ENCODE measurements around the gene PNCK.
"Not testable (repeated sequence)": the region's sequence is repeated elsewhere in the genome, so short reads cannot be mapped to it uniquely, and the experiment has no call there.

DNA sequence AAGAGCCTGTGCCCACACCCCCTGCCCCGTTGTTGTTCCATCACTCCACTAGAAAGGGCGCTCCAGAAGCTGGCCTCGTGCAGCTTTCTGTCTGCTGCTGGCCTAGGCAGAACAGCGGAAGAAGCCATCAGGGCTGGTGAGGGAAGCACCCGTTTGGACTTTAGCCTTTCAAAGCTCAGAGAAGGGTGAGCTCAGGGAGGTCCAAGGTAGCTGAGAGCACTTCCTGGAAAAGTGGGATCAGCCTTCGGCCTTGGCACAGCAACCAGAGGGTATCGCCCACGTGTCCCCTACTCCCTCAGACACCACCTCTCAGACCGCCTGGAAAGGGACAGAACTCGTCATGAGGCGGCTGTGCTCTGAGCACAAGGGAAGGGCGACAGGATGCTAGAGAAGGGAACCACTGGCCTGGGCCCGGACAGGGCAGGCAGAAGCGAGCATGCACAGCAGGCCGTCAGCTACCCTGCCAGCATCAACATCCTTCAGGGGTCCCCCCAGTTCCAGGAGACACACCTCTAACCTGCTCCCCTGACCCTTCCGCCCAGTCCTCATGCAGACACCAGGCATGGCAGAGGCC, 25.7 kb upstream of the PNCK start:
- TF ChIP-seq FOXA1 (IDR thresholded peaks at IDR 0.05); SP1 (IDR thresholded peaks at IDR 0.05); HDGF (IDR thresholded peaks at IDR 0.05; ENCODE audit: borderline replicate concordance); ELF4 (IDR thresholded peaks at IDR 0.05): not testable (repeated sequence)
- TF ChIP-seq, protein P1, sequence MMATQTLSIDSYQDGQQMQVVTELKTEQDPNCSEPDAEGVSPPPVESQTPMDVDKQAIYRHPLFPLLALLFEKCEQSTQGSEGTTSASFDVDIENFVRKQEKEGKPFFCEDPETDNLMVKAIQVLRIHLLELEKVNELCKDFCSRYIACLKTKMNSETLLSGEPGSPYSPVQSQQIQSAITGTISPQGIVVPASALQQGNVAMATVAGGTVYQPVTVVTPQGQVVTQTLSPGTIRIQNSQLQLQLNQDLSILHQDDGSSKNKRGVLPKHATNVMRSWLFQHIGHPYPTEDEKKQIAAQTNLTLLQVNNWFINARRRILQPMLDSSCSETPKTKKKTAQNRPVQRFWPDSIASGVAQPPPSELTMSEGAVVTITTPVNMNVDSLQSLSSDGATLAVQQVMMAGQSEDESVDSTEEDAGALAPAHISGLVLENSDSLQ (IDR thresholded peaks at IDR 0.05): not testable (repeated sequence)
